Measurements from ENCODE around the gene CRK. TPM values are rescaled to one million over a fixed set of nuclear protein-coding genes. Genes with fewer than 3 reads are reported as not detected.
A peak's percentile ranks its signal among the peaks of the same experiment; 100 is the strongest.

The CRK gene
- total and polyA plus RNA-seq, 7 donors: 26.4 to 60.4 (median 34.7) TPM

DNA sequence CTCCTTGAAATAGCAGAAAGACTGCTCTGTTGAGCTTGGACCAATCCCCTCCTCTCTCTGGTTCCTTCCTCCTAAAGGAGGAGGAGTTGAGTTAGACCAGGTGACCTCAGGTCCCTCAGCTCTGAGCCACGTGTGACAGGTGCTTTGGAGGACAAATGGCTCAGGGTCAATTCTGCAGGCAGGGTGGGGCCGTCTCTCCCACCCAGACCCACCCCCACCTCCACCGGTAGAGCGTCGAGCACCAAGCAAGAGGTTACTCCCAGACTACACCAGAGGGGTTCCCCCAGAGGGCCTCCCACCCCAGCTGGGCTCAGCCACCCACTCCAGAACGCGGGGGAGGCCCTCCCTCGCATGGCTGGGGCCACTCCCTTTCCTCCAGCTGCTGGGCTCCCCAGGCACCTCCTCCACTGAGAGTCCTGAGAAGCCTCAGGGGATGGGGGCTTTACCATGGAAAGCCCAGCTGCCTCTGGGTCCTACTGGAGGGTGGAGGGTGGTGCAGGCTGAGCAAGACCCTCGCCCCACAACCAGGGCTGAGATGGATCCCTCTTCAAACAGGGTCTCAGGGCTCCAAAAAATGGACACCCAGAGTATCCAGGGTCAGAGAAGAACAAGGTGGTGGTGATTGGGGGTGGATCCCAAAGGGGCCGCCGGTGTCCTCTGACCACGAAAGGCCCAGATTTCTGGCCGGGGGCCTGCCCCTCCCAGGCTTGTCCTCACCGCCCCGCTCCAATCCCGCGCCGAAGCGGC lies 28.8 kb upstream of the CRK start:
- Histone ChIP-seq H3K4me3 (peak overlapping the region; percentile 84), H3K36me3 (ENCODE audit: insufficient read depth in 1 of 2, low read depth in 1 of 2) (peaks cover 0 to 29% of the 10 kb centered on the region in 2 donors), H3K27ac (peak overlapping the region; percentile 91), H3K27me3 (ENCODE audit: insufficient read depth in 3 of 3, low read length in 2 of 3) (no peaks in the 10 kb centered on the region), H3K9me3 (no peaks in the 10 kb centered on the region), H3K4me1 (peaks cover 34% of the 10 kb centered on the region)
- TF ChIP-seq, protein P1, sequence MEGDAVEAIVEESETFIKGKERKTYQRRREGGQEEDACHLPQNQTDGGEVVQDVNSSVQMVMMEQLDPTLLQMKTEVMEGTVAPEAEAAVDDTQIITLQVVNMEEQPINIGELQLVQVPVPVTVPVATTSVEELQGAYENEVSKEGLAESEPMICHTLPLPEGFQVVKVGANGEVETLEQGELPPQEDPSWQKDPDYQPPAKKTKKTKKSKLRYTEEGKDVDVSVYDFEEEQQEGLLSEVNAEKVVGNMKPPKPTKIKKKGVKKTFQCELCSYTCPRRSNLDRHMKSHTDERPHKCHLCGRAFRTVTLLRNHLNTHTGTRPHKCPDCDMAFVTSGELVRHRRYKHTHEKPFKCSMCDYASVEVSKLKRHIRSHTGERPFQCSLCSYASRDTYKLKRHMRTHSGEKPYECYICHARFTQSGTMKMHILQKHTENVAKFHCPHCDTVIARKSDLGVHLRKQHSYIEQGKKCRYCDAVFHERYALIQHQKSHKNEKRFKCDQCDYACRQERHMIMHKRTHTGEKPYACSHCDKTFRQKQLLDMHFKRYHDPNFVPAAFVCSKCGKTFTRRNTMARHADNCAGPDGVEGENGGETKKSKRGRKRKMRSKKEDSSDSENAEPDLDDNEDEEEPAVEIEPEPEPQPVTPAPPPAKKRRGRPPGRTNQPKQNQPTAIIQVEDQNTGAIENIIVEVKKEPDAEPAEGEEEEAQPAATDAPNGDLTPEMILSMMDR (IDR thresholded peaks at IDR 0.05): no peak
- DNase-seq (peak in 1 of 2 donors; percentile 70), ATAC-seq (peak; percentile 7 to 31 (median 18))
- 9 to 16% (median 10%) methylated on average over 13 to 19 of the region's 19 CpGs for WGBS, 3 donors
- intact Hi-C loops (cut with DNase I): no loop called here

DNA sequence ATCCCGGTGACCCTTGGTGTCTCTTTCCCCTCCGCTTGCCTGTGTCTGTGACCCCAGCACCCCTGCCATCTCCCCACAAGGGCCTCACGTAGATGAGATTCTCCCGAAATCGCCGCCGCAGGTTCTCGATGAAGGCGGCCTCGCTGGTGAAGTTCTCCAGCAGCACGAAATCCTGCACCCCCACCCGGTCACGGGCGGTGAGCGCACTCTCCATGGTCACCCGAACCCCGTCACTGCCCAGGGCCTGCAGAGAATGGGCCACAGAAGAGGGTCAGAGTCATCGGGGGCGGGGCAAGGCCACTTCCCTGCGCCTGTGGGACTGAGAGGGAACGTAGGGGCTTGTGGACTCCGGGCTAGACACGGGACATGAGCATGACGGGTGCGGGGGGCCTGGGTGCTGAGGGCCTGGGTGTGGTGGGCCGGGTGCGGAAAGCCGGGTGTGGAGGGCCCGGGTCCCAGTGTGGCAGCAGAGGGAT lies 28.1 kb upstream of the CRK start:
- intact Hi-C loops (cut with DNase I): no loop called here
- no peaks in the 10 kb centered on the region for H3K27me3 ChIP-seq (ENCODE audit: insufficient read depth in 3 of 3, low read length in 2 of 3)
- H3K27ac ChIP-seq: peak overlapping the region; percentile 91
- peaks cover 0 to 37% of the 10 kb centered on the region in 2 donors for H3K36me3 ChIP-seq (ENCODE audit: insufficient read depth in 1 of 2, low read depth in 1 of 2)
- H3K9me3 ChIP-seq: no peaks in the 10 kb centered on the region
- ATAC-seq: no peak
- TF ChIP-seq, protein P1 (IDR thresholded peaks at IDR 0.05): no peak
- no peak overlapping the region for H3K4me3 ChIP-seq
- H3K4me1 ChIP-seq: peaks cover 33% of the 10 kb centered on the region
- WGBS, 3 donors: 93 to 94% (median 93%) methylated on average over 29 of the region's 29 CpGs
- no peak for DNase-seq

DNA sequence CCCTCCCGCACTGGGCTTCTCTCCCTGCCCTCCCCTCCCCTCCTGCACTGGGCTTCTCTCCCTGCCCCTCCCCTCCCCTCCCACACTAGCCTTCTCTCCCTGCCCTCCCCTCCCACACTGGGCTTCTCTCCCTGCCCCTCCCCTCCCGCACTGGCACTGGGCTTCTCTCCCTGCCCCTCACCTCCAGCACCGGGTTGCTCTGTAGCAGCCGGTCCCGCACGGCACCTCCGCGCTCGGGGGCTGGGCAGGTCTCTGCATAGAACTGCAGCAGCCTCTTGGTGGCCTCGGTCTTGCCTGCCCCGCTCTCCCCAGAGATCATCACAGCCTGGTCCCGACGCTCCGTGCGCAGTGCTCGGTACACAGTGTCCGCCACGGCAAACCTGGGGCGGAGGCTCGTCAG lies 26.6 kb upstream of the CRK start:
- 68 to 80% (median 75%) methylated on average over 18 to 20 of the region's 20 CpGs for WGBS, 3 donors
- no peak overlapping the region for H3K4me3 ChIP-seq
- intact Hi-C loops (cut with DNase I): no loop called here
- H3K9me3 ChIP-seq: no peaks in the 10 kb centered on the region
- peaks cover 22% of the 10 kb centered on the region for H3K4me1 ChIP-seq
- H3K27me3 ChIP-seq (ENCODE audit: insufficient read depth in 3 of 3, low read length in 2 of 3): no peaks in the 10 kb centered on the region
- H3K36me3 ChIP-seq (ENCODE audit: insufficient read depth in 1 of 2, low read depth in 1 of 2): peaks cover 0 to 51% of the 10 kb centered on the region in 2 donors
- ATAC-seq (peak in 2 of 4 donors; percentile 56 to 62), DNase-seq (peak in 1 of 2 donors; percentile 76)
- H3K27ac ChIP-seq: no peak overlapping the region
- TF ChIP-seq, protein P1 (IDR thresholded peaks at IDR 0.05): no peak

DNA sequence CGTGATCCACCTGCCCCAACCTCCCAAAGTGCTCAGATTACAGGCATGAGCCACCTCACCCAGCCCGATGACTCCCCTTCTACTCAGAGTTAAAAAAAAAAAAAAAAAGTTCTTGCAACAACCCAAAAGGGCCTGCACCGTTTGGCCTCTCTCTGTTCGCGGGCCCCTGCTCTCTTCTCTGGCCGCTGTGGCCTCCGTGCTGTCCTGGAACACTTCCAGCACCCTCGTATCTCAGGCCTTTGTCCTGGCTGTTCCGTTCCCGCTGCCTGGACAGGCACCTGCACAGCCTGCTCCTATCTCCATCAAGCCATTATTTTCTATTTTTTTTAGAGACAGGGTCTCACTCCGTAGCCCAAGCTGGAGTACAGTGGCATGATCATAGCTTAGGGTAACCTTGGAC lies 25.7 kb upstream of the CRK start:
- Histone ChIP-seq H3K27ac (no peak overlapping the region), H3K4me3 (no peak overlapping the region), H3K9me3 (no peaks in the 10 kb centered on the region), H3K36me3 (ENCODE audit: insufficient read depth in 1 of 2, low read depth in 1 of 2) (peaks cover 0 to 60% of the 10 kb centered on the region in 2 donors), H3K4me1 (peaks cover 14% of the 10 kb centered on the region), H3K27me3 (ENCODE audit: insufficient read depth in 3 of 3, low read length in 2 of 3) (no peaks in the 10 kb centered on the region)
- no peak for DNase-seq
- TF ChIP-seq, protein P1 (IDR thresholded peaks at IDR 0.05): no peak
- no peak for ATAC-seq
- intact Hi-C loops (cut with DNase I): no loop called here
- 67 to 81% (median 75%) methylated on average over 11 of the region's 11 CpGs for WGBS, 3 donors
